A549 (cell line): Measurements from ENCODE around the gene ITPRID2. TPM values are rescaled to one million over a fixed set of nuclear protein-coding genes. Genes with fewer than 3 reads are reported as not detected.

ENCODE experiments used
- ATAC-seq, 2 experiments: fragments of 200-7000 bp in 1 of 2; fragments of >200 bp in 1 of 2; cut with Nextera tagmentation in 1 of 2; cut with Tn5 transposase in 1 of 2; 3 replicates each; pipeline versions ENCODE4 v1.8.0 to v1.9.1; 2018 to 2020; ENCODE audit warnings: mild to moderate bottlenecking in 1 of 2, moderate library complexity in 1 of 2
- CTCF ChIA-PET: fragments of 300-600 bp; sonication (Branson Sonifier 250); formaldehyde crosslinking; extraction: SDS; loops from one replicate; lab custom pipeline; 2021; ENCODE audit warnings: antibody characterized with exemption, inconsistent platforms; lab: Yijun Ruan, JAX
- POLR2A ChIA-PET: fragments of 350-600 bp; formaldehyde crosslinking; extraction: SDS; loops from one replicate; lab custom pipeline; 2021; ENCODE audit warnings: antibody characterized with exemption, inconsistent platforms; lab: Yijun Ruan, JAX
- DNase-seq, 2 experiments: peaks; one replicate each; pipeline versions ENCODE4 v3.0.0 to v3.0.0-alpha.2; 2011 to 2016; ENCODE audit warnings: low read depth in 1 of 2, low spot score in 1 of 2
- FAIRE-seq: peaks from 2 replicates; lab custom pipeline; 2011; peaks lifted over from hg19 to GRCh38; lab: Jason Lieb, UNC
- H3K27ac ChIP-seq, 2 experiments: fragments of >200 bp; sonication (Bioruptor Twin); formaldehyde crosslinking; 3 replicates each; pipeline ENCODE4 v1.5.1; 2016 to 2017
- H3K4me1 ChIP-seq: fragments of >200 bp; sonication (Bioruptor Twin); formaldehyde crosslinking; 3 replicates; pipeline ENCODE4 v1.6.1; 2016
- H3K4me2 ChIP-seq: fragments of >200 bp; sonication (Bioruptor Twin); formaldehyde crosslinking; 3 replicates; pipeline ENCODE4 v1.6.1; 2016
- H3K4me3 ChIP-seq: fragments of >200 bp; sonication (Bioruptor Twin); formaldehyde crosslinking; 3 replicates; pipeline ENCODE4 v1.5.1; 2016
- H3K9me3 ChIP-seq: fragments of >200 bp; sonication (Bioruptor Twin); formaldehyde crosslinking; 3 replicates; pipeline ENCODE4 v1.6.1; 2016
- CTCF ChIP-seq: fragments of >200 bp; sonication (Bioruptor Twin); formaldehyde crosslinking; IDR thresholded peaks from 3 replicates; pipeline ENCODE4 v1.5.1; 2016
- ESRRA ChIP-seq: fragments of 150-350 bp; IDR thresholded peaks from 2 replicates; pipeline ENCODE4 v1.6.1; 2014; ENCODE audit warnings: mild to moderate bottlenecking, low read length, borderline replicate concordance
- FOSB ChIP-seq: fragments of 250-450 bp; sonication (Bioruptor Pico); IDR thresholded peaks from 2 replicates; pipeline ENCODE4 v1.5.0; 2020; ENCODE audit warnings: mild to moderate bottlenecking, moderate library complexity
- FOSL2 ChIP-seq, 2 experiments: fragments of 450-650 bp in 1 of 2; fragments of >200 bp in 1 of 2; sonication (Bioruptor Twin) in 1 of 2; formaldehyde crosslinking; IDR thresholded peaks; 2 replicates each; pipeline versions ENCODE4 v1.5.0 to v1.6.1; 2016 to 2020; ENCODE audit warnings: mild to moderate bottlenecking in 1 of 2, moderate library complexity in 1 of 2
- HES2 ChIP-seq: fragments of >200 bp; sonication (Bioruptor Twin); formaldehyde crosslinking; IDR thresholded peaks from 2 replicates; pipeline ENCODE4 v1.6.1; 2016
- HMGXB4 ChIP-seq: fragments of 250-450 bp; sonication (Bioruptor Pico); IDR thresholded peaks from 2 replicates; pipeline ENCODE4 v1.5.0; 2021; ENCODE audit warnings: mild to moderate bottlenecking, moderate library complexity, borderline replicate concordance
- JUNB ChIP-seq: fragments of >200 bp; sonication (Bioruptor Twin); formaldehyde crosslinking; IDR thresholded peaks from 2 replicates; pipeline ENCODE4 v1.6.1; 2016
- KDM5A ChIP-seq: fragments of 200-600 bp; sonication (generic); IDR thresholded peaks from 2 replicates; pipeline ENCODE4 v1.6.1; 2016; ENCODE audit warnings: antibody characterized with exemption, mild to moderate bottlenecking
- NPAS2 ChIP-seq: fragments of 250-450 bp; sonication (Bioruptor Pico); IDR thresholded peaks from 2 replicates; pipeline ENCODE4 v1.8.0; 2022; ENCODE audit warnings: mild to moderate bottlenecking, moderate library complexity, borderline replicate concordance
- PBX3 ChIP-seq: IDR thresholded peaks from 2 replicates; pipeline ENCODE4 v1.6.1; 2012
- RARB ChIP-seq: fragments of 250-450 bp; sonication (Bioruptor Pico); IDR thresholded peaks from 2 replicates; pipeline ENCODE4 v1.8.0; 2021; ENCODE audit warnings: mild to moderate bottlenecking, moderate library complexity
- REST ChIP-seq: fragments of 200-600 bp; sonication (generic); IDR thresholded peaks from 2 replicates; pipeline ENCODE4 v1.6.1; 2016; ENCODE audit warnings: antibody characterized with exemption, mild to moderate bottlenecking, moderate library complexity
- TFCP2L1 ChIP-seq: fragments of 250-450 bp; sonication (Bioruptor Pico); IDR thresholded peaks from 2 replicates; pipeline ENCODE4 v1.5.0; 2021; ENCODE audit warnings: mild to moderate bottlenecking
- WGBS: methylation state at CpG from one replicate; pipeline ENCODE4 v1.1.6; 2017; ENCODE audit errors: missing lambda C conversion rate; 5-methylcytosine and 5-hydroxymethylcytosine counted together
- polyA plus RNA-seq, 4 experiments: library from polyadenylated mRNA; depleted of rRNA in 3 of 4; stranded (reverse); fragments of >200 nt; fragmentation: RNase III in 1 of 4; extraction: RNeasy Plus Mini Kit Qiagen cat#74134 plus additional on column Dnase treatment in 1 of 4; gene quantifications; 2 replicates in 3 of 4; 3 replicates in 1 of 4; pipeline ENCODE4 v1.2.3, GENCODE V29; 2011 to 2017

The ITPRID2 gene
- polyA plus RNA-seq, 2 of the 4 experiments (the other 2 are of a cell fraction): 43.3 to 94.3 TPM

- Histone ChIP-seq H3K4me2 (no peak overlapping the region), H3K9me3 (no peaks in the 10 kb centered on the region), H3K4me1 (no peaks in the 10 kb centered on the region), H3K4me3 (no peak overlapping the region), H3K27ac (no peak overlapping the region)
- ATAC-seq (no peak), DNase-seq (no peak), FAIRE-seq (no peak)
- no peak for TF ChIP-seq NPAS2
- TF ChIP-seq ESRRA: no peak
- TF ChIP-seq RARB (CRISPR knock-in tag): no peak
- no peak for TF ChIP-seq PBX3
- TF ChIP-seq CTCF: no peak
- TF ChIP-seq FOSL2 (IDR thresholded peaks at IDR 0.05): no peak
- TF ChIP-seq FOSL2 (CRISPR knock-in tag; IDR thresholded peaks at IDR 0.05): no peak
- TF ChIP-seq JUNB: no peak
- ChIA-PET POLR2A (no interaction called here), CTCF (interaction anchor here (1.0 to 1.6 kb wide), 4 partner anchors 11 to 17 kb away, joined by 3 to 4 read pairs (median 4); no protein-coding TSS in a partner anchor)
- 21% methylated on average over 2 of the region's 2 CpGs for WGBS
These were observed 45.9 kb downstream of the ITPRID2 start for GRCh38 chr2:181937473-181937872.

GRCh38 chr2:181943411-181944124 is 52.0 kb downstream of the ITPRID2 start:
- no peak for FAIRE-seq
- Histone ChIP-seq H3K9me3 (no peaks in the 10 kb centered on the region), H3K4me3 (no peak overlapping the region)
- no peak for DNase-seq
- WGBS: 88% methylated on average over 2 of the region's 2 CpGs
- ATAC-seq: no peak
- TF ChIP-seq FOSB (CRISPR knock-in tag) (no peak), JUNB (no peak), KDM5A (no peak), REST (no peak), NPAS2 (no peak), HES2 (no peak), TFCP2L1 (CRISPR knock-in tag) (no peak), HMGXB4 (CRISPR knock-in tag) (no peak)
- TF ChIP-seq, all 56 proteins: peak for 0
- ChIA-PET POLR2A (no interaction called here), CTCF (no interaction called here)
- no peak overlapping the region for H3K4me2 ChIP-seq
- no peaks in the 10 kb centered on the region for H3K4me1 ChIP-seq
- H3K27ac ChIP-seq: no peak overlapping the region
